Smooth muscle cell (in vitro differentiated cells): ENCODE measurements around the gene SMIM32. TPM values are rescaled to one million over a fixed set of nuclear protein-coding genes. Genes with fewer than 3 reads are reported as not detected.

Experiments
- DNase-seq: peaks from one replicate; lab custom pipeline; 2025; ENCODE audit not compliant: unreplicated experiment; lab: John Stamatoyannopoulos, UW
- H2AFZ ChIP-seq: fragments of 200-600 bp; sonication (generic); 2 replicates; pipeline ENCODE4 v1.6.0; 2016; ENCODE audit warnings: antibody characterized with exemption, low read depth, mild to moderate bottlenecking
- H3F3A ChIP-seq: fragments of 200-600 bp; sonication (generic); 2 replicates; pipeline ENCODE4 v1.6.0; 2017; ENCODE audit warnings: antibody characterized with exemption, low read depth
- H3K27ac ChIP-seq: fragments of 200-600 bp; sonication (generic); 2 replicates; pipeline ENCODE4 v1.5.1; 2016; ENCODE audit warnings: low read depth, mild to moderate bottlenecking
- H3K27me3 ChIP-seq: fragments of 200-600 bp; sonication (generic); 2 replicates; pipeline ENCODE4 v1.6.1; 2016; ENCODE audit warnings: low read depth, mild to moderate bottlenecking
- H3K36me3 ChIP-seq: fragments of 200-600 bp; sonication (generic); 2 replicates; pipeline ENCODE4 v1.5.1; 2016; ENCODE audit warnings: low read depth
- H3K4me1 ChIP-seq: fragments of 200-600 bp; sonication (generic); 2 replicates; pipeline ENCODE4 v1.5.1; 2016; ENCODE audit warnings: low read depth
- H3K4me2 ChIP-seq: fragments of 200-600 bp; sonication (generic); 2 replicates; pipeline ENCODE4 v1.6.0; 2016; ENCODE audit warnings: mild to moderate bottlenecking
- H3K4me3 ChIP-seq: fragments of 200-600 bp; sonication (generic); 2 replicates; pipeline ENCODE4 v1.5.1; 2016; ENCODE audit warnings: mild to moderate bottlenecking
- H3K79me2 ChIP-seq: fragments of 200-600 bp; sonication (generic); 2 replicates; pipeline ENCODE4 v1.6.0; 2016; ENCODE audit warnings: low read depth, mild to moderate bottlenecking
- H3K9ac ChIP-seq: fragments of 200-600 bp; sonication (generic); 2 replicates; pipeline ENCODE4 v1.6.0; 2016; ENCODE audit warnings: low read depth
- H3K9me3 ChIP-seq: fragments of 200-600 bp; sonication (generic); replicated peaks from 2 replicates; pipeline ENCODE4 v1.5.1; 2016; ENCODE audit warnings: low read depth
- H4K20me1 ChIP-seq: fragments of 200-600 bp; sonication (generic); 2 replicates; pipeline ENCODE4 v1.6.0; 2016; ENCODE audit warnings: low read depth
- CTCF ChIP-seq: fragments of 200-600 bp; sonication (generic); IDR thresholded peaks from 2 replicates; pipeline ENCODE4 v1.5.1; 2017; ENCODE audit warnings: borderline replicate concordance, mild to moderate bottlenecking, antibody characterized with exemption; ENCODE audit not compliant: insufficient read depth, poor library complexity, severe bottlenecking
- WGBS: methylation state at CpG from one replicate; pipeline ENCODE4 v1.1.7; 2016; ENCODE audit warnings: low lambda C conversion rate; 5-methylcytosine and 5-hydroxymethylcytosine counted together
- polyA plus RNA-seq: library from polyadenylated mRNA; unstranded; fragments of >200 nt; fragmentation: Nextera tagmentation; extraction: Ambion mirVana; gene quantifications from 2 replicates; pipeline ENCODE4 v1.2.1, GENCODE V29; 2016
- total RNA-seq: library from RNA; depleted of rRNA; stranded (reverse); fragments of >200 nt; gene quantifications from 2 replicates; pipeline ENCODE4 v1.2.3, GENCODE V29; 2014

SMIM32 gene
- total and polyA plus RNA-seq, 2 experiments from 2014 or later: 1.5 to 2.2 TPM

- no peaks in the 10 kb centered on the region for H4K20me1 ChIP-seq
- H3K9ac ChIP-seq: no peak overlapping the region
- peaks cover 6% of the 10 kb centered on the region for H3K27me3 ChIP-seq
- H3F3A ChIP-seq: no peaks in the 10 kb centered on the region
- 89% methylated on average over 5 of the region's 5 CpGs for WGBS
- no peaks in the 10 kb centered on the region for H3K36me3 ChIP-seq
- no peak overlapping the region for H3K4me2 ChIP-seq
- H3K9me3 ChIP-seq: no peaks in the 10 kb centered on the region
- no peaks in the 10 kb centered on the region for H3K79me2 ChIP-seq
- H3K4me3 ChIP-seq: no peak overlapping the region
- no peak overlapping the region for H3K27ac ChIP-seq
- peaks cover 18% of the 10 kb centered on the region for H3K4me1 ChIP-seq
- no peak for DNase-seq
- no peak for TF ChIP-seq CTCF
- H2AFZ ChIP-seq: no peak overlapping the region
Observed at GRCh38 chr5:136206361-136206760, 13.4 kb upstream of the SMIM32 start.

GRCh38 chr5:136205941-136206340, 13.0 kb upstream of the SMIM32 start:
- no peak for DNase-seq
- Histone ChIP-seq H3K27me3 (peaks cover 2% of the 10 kb centered on the region), H3F3A (no peaks in the 10 kb centered on the region), H4K20me1 (no peaks in the 10 kb centered on the region), H3K4me2 (no peak overlapping the region), H3K4me3 (no peak overlapping the region), H3K79me2 (no peaks in the 10 kb centered on the region), H3K4me1 (peaks cover 18% of the 10 kb centered on the region), H3K27ac (no peak overlapping the region), H3K36me3 (no peaks in the 10 kb centered on the region), H2AFZ (no peak overlapping the region), H3K9ac (no peak overlapping the region), H3K9me3 (no peaks in the 10 kb centered on the region)
- TF ChIP-seq CTCF: no peak
- 88% methylated on average over 4 of the region's 4 CpGs for WGBS

GRCh38 chr5:136205061-136205702, 12.2 kb upstream of the SMIM32 start:
- Histone ChIP-seq H3K9ac (no peak overlapping the region), H3K27me3 (no peaks in the 10 kb centered on the region), H3K27ac (no peak overlapping the region), H3F3A (no peaks in the 10 kb centered on the region), H3K4me1 (peaks cover 18% of the 10 kb centered on the region), H3K79me2 (no peaks in the 10 kb centered on the region), H3K4me2 (no peak overlapping the region), H3K36me3 (no peaks in the 10 kb centered on the region), H4K20me1 (no peaks in the 10 kb centered on the region), H3K9me3 (no peaks in the 10 kb centered on the region), H3K4me3 (no peak overlapping the region), H2AFZ (no peak overlapping the region)
- WGBS: 92% methylated on average over 8 of the region's 8 CpGs
- TF ChIP-seq CTCF: no peak
- DNase-seq: no peak

GRCh38 chr5:136203303-136203922, 10.5 kb upstream of the SMIM32 start:
- no peaks in the 10 kb centered on the region for H3K79me2 ChIP-seq
- no peaks in the 10 kb centered on the region for H3K36me3 ChIP-seq
- WGBS: 85% methylated on average over 6 of the region's 6 CpGs
- no peaks in the 10 kb centered on the region for H4K20me1 ChIP-seq
- H3K27ac ChIP-seq: no peak overlapping the region
- no peak for DNase-seq
- no peak overlapping the region for H3K9ac ChIP-seq
- peaks cover 18% of the 10 kb centered on the region for H3K4me1 ChIP-seq
- no peaks in the 10 kb centered on the region for H3K9me3 ChIP-seq
- no peaks in the 10 kb centered on the region for H3F3A ChIP-seq
- no peaks in the 10 kb centered on the region for H3K27me3 ChIP-seq
- no peak overlapping the region for H3K4me2 ChIP-seq
- TF ChIP-seq CTCF: no peak
- no peak overlapping the region for H3K4me3 ChIP-seq
- no peak overlapping the region for H2AFZ ChIP-seq
